Body of pancreas (tissue), 4 donors: ENCODE measurements around the gene PRDM16. TPM values are rescaled to one million over a fixed set of nuclear protein-coding genes. Genes with fewer than 3 reads are reported as not detected.

ENCODE experiments used
- ATAC-seq: fragments of 150-250 bp; one replicate; pipeline ENCODE4 v1.9.1; 2016
- DNase-seq, 4 donors: peaks; one replicate each; pipeline ENCODE4 v3.0.0-alpha.2; 2019
- H3K27ac ChIP-seq, 4 donors: fragments of 200-600 bp; sonication (generic); 1 replicate in 3 of 4; 2 replicates in 1 of 4; pipeline versions ENCODE4 v1.5.1 to v1.6.1; 2016 to 2019; ENCODE audit warnings: mild to moderate bottlenecking in 1 of 4, mixed read lengths in 1 of 4, moderate library complexity in 1 of 4
- H3K27me3 ChIP-seq, 2 donors: fragments of 200-600 bp; sonication (generic); one replicate each; pipeline ENCODE4 v1.6.0; 2016; ENCODE audit warnings: mild to moderate bottlenecking in 1 of 2
- H3K36me3 ChIP-seq, 2 donors: fragments of 200-600 bp; sonication (generic); replicated peaks in 1 of 2; 2 replicates each; pipeline ENCODE4 v1.5.1; 2016; ENCODE audit warnings: low read depth in 2 of 2; ENCODE audit not compliant: insufficient read depth in 1 of 2
- H3K4me1 ChIP-seq: fragments of 200-600 bp; sonication (generic); one replicate; pipeline ENCODE4 v1.6.0; 2016
- H3K4me3 ChIP-seq, 2 donors: fragments of 200-600 bp; sonication (generic); 1 replicate in 1 of 2; 2 replicates in 1 of 2; pipeline ENCODE4 v1.5.1; 2016 to 2019
- H3K9me3 ChIP-seq, 3 donors: fragments of 200-600 bp; sonication (generic); 1 replicate in 2 of 3; 2 replicates in 1 of 3; pipeline ENCODE4 v1.5.1; 2016
- CTCF ChIP-seq, 7 experiments: fragments of 450-650 bp in 4 of 7; fragments of 200-600 bp in 3 of 7; sonication (generic) in 3 of 7; IDR thresholded peaks; one replicate each; pipeline ENCODE4 v1.5.1; 2016 to 2019; ENCODE audit warnings: antibody characterized with exemption in 7 of 7
- POLR2A ChIP-seq, 3 donors: fragments of 450-650 bp; IDR thresholded peaks; one replicate each; pipeline ENCODE4 v1.6.1; 2016; ENCODE audit warnings: antibody characterized with exemption in 3 of 3, mild to moderate bottlenecking in 2 of 3
- WGBS, 2 donors: methylation state at CpG; one replicate each; pipeline ENCODE4 v1.1.5; 2017; 5-methylcytosine and 5-hydroxymethylcytosine counted together
- intact Hi-C: fragments of 100-400 bp; cut with DNase I; formaldehyde crosslinking; loops from one replicate; pipeline ENCODE4 v1.15.1; 2023
- total RNA-seq, 2 donors: library from RNA; depleted of rRNA; stranded (reverse); fragments of >200 nt; gene quantifications; one replicate each; pipeline ENCODE4 v1.1.0, GENCODE V29; 2016

Gene PRDM16
- total RNA-seq, 2 donors from 2014 or later = 15.2 to 16.6 TPM

GRCh38 chr1:3339856-3340255 lies 270.9 kb downstream of the PRDM16 start:
- Histone ChIP-seq H3K4me1 (peaks cover 55% of the 10 kb centered on the region), H3K36me3 (no peaks in the 10 kb centered on the region), H3K4me3 (no peak overlapping the region), H3K9me3 (no peaks in the 10 kb centered on the region), H3K27me3 (no peaks in the 10 kb centered on the region), H3K27ac (peak overlapping the region; percentile 67 to 84 (median 80))
- DNase-seq (no peak), ATAC-seq (no peak)
- intact Hi-C loops = no loop called here
- TF ChIP-seq POLR2A (IDR thresholded peaks at IDR 0.05) (no peak), CTCF (IDR thresholded peaks at IDR 0.05) (no peak)
- 86% methylated on average over 12 of the region's 12 CpGs; no CpG with 5 or more reads in 1 of the 2 donors for WGBS, 2 donors

DNA sequence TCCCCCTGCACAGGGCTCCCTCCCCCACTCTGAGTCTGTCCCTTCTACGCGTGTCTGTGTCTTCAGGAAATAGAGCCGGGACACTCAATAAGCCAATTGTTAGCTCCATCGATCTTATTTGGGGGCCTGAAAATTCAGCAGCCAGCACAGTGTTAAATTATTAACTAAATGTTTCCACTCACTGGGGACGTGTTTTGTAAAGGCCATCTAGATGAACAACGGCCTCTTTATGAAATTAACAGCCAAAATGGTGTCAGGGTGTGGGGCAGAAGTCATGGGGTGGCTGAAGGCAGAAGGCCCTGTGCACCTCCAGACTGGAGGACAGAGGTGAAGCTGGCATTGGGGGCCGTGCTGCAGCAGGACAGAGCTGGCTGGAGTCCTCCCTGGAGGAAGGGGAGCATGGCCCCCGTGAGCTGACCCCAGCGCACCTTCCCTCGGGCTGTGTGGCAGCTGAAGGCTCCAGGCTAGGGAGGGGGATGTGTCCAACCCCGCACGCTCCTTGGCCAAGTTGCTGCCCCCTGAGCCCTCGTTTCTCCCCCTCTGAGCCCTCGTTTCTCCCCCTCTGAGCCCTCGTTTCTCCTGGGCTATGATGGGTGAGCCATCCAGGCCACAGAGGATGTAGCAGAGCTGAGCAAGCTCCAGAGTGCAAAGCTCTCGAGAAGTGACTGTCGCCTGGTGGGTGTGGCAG lies 271.7 kb downstream of the PRDM16 start:
- peak overlapping the region; percentile 67 to 84 (median 80) for H3K27ac ChIP-seq
- DNase-seq = peak in 1 of 4 donors; percentile 31
- 54 to 64% methylated on average over 17 of the region's 17 CpGs for whole genome bisulfite sequencing, 2 donors

DNA sequence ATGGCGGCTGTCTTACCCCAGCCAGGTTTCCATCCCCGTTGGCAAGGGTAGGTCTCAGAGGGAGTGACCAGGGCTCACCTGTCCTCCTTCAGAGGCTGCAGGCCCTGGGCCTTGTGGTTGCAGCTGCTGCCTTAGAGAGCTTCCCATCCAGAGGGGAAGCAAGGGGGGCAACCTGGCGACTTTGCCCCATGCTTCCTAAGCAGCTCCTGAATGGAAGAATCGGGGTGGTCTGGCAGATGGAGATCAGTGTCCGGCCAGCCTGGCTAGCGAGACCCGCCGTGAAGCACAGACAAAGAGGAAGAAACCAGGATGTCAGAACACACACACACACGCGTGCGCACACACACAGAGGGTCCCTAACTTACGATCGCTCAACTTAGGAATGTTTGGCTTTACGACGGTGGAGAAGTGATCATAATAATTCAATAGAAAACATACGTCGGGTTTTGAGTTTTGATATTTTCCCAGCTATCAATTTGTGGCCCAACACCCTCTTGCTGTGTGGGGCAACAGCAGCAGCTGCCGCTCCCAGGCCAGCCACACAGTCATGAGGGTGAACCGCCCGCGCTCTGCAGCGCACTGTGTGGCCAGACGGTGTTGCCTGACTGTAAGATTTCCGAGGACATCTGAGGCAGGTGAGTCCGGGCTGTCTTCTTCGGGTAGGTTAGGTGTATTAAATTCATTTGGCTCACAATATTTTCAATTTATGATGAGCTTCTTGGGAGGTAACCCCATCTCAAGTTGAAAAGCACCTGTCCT lies 272.4 kb downstream of the PRDM16 start:
- TF ChIP-seq POLR2A (IDR thresholded peaks at IDR 0.05) (no peak), CTCF (IDR thresholded peaks at IDR 0.05) (no peak)
- H3K36me3 ChIP-seq = no peaks in the 10 kb centered on the region
- H3K27me3 ChIP-seq = no peaks in the 10 kb centered on the region
- peaks cover 47% of the 10 kb centered on the region for H3K4me1 ChIP-seq
- ATAC-seq = no peak
- H3K4me3 ChIP-seq = no peak overlapping the region
- 90 to 95% methylated on average over 22 to 26 of the region's 26 CpGs for WGBS, 2 donors
- H3K27ac ChIP-seq = peak overlapping the region; percentile 67 to 84 (median 80)
- no peaks in the 10 kb centered on the region for H3K9me3 ChIP-seq
- intact Hi-C loops = no loop called here
- no peak for DNase-seq

More for the DNA sequence above, 271.7 kb downstream of the PRDM16 start:
- ATAC-seq = peak; percentile 75
- Histone ChIP-seq H3K4me1 (peaks cover 49% of the 10 kb centered on the region), H3K4me3 (no peak overlapping the region), H3K36me3 (no peaks in the 10 kb centered on the region), H3K9me3 (no peaks in the 10 kb centered on the region), H3K27me3 (no peaks in the 10 kb centered on the region)
- no peak for TF ChIP-seq POLR2A (IDR thresholded peaks at IDR 0.05)
- no peak for TF ChIP-seq CTCF (IDR thresholded peaks at IDR 0.05)
- intact Hi-C loops = no loop called here

GRCh38 chr1:3342960-3343359 lies 274.0 kb downstream of the PRDM16 start:
- Histone ChIP-seq H3K27ac (no peak overlapping the region), H3K36me3 (no peaks in the 10 kb centered on the region), H3K4me1 (peaks cover 49% of the 10 kb centered on the region), H3K27me3 (no peaks in the 10 kb centered on the region), H3K4me3 (no peak overlapping the region), H3K9me3 (no peaks in the 10 kb centered on the region)
- ATAC-seq (no peak), DNase-seq (no peak)
- intact Hi-C loops = no loop called here
- 83 to 92% methylated on average over 5 of the region's 5 CpGs for WGBS, 2 donors
- no peak for TF ChIP-seq POLR2A (IDR thresholded peaks at IDR 0.05)
- TF ChIP-seq CTCF (IDR thresholded peaks at IDR 0.05) = no peak
